Fibroblast of peridontal ligament (primary cell): ENCODE measurements around the gene TAGLN.

Experiments
- DNase-seq: peaks from one replicate; pipeline ENCODE4 v3.0.0-alpha.2; 2010; ENCODE audit errors: extremely low read depth

Gene TAGLN

GRCh38 chr11:117199053-117199915 lies at the start of gene TAGLN:
Gene TAGLN, plus strand, starts transcription at chr11:117199370. Its CDS starts 3,644 bp downstream, at chr11:117203014.
- DNase-seq: peak; percentile 95

DNA sequence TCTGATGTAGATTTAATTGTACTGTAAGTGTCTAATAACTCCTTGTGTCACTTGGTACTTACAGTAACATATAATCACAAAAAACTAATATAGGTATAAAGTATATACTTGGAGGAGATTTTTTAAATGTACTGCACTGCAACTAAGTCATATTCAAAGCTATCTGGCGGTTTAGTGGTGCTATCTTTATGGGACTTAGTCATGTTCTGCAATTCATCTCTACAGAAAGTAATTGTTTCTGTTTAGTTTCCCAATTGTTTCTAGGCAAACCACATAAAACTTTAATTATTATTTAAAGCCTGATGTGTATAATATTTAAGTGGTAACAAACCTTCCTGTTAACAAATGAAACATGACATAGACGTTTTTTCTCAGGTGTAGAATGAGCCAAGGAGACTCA lies 47.1 kb upstream of the TAGLN start:
- DNase-seq: no peak

DNA sequence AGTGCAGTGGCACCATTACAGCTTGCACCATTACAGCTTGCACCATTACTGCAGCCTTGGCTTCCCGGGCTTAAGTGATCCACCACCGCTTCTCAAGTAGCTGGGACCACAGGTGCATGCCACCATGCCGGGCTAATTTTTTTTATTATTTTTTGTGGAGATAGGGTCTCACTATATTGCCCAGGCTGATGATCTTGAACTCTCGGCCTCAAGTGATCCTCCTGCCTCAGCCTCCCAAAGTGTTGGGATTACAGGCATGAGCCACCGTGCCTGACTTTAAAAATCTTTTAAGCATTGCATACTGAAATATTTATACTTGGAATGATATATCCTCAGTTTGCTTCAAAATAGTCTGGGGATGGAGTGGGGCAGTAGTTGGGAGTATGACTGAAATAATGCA lies 44.7 kb upstream of the TAGLN start:
- no peak for DNase-seq

- DNase-seq: no peak
Measured at GRCh38 chr11:117157507-117157906, 41.7 kb upstream of the TAGLN start.

- DNase-seq: no peak
Measured at GRCh38 chr11:117159892-117160291, 39.3 kb upstream of the TAGLN start.

- no peak for DNase-seq
Measured at GRCh38 chr11:117160826-117161225, 38.3 kb upstream of the TAGLN start.

- DNase-seq: peak; percentile 29
Measured at GRCh38 chr11:117166491-117166890, 32.7 kb upstream of the TAGLN start.

GRCh38 chr11:117169736-117170135 lies 29.4 kb upstream of the TAGLN start:
- no peak for DNase-seq

DNA sequence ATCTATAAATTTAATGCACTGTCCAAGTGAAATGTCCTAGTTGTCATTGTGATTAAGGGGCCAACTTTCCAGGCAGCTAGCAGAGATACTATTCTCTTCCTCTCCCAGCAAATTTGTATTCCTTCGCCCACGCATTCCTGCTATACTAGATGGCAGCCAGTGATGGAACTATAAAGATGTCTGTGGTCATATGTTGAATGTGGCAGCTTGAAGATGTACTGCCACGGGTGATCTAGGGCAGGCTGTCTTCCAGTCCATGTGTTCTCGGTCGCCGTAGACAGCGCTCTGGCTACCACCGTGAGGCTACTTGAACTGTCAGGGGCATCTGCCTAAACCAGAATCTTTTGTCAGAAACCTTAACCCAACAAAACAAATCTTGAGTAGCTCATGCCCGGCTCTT lies 29.0 kb upstream of the TAGLN start:
- no peak for DNase-seq

DNA sequence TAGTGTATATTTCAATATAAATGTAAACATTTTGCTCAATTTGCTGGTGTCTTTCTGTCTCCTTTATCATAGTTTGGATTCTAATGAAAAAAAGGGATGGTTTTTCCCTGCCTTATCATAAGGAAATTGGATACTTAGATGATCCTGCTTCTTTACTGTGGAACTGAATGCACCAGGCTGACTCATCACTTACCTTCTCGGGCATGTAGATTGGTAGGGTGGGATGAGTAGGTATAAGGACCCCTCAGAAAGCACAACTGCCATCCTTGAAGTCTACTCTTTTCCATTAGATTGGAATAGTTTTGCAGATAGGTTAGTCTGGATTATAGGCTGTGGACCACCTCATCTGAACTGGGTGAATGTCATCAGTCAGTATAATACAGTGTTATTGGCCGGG lies 28.2 kb upstream of the TAGLN start:
- no peak for DNase-seq

GRCh38 chr11:117171404-117172061 lies 27.6 kb upstream of the TAGLN start:
- DNase-seq: no peak

DNA sequence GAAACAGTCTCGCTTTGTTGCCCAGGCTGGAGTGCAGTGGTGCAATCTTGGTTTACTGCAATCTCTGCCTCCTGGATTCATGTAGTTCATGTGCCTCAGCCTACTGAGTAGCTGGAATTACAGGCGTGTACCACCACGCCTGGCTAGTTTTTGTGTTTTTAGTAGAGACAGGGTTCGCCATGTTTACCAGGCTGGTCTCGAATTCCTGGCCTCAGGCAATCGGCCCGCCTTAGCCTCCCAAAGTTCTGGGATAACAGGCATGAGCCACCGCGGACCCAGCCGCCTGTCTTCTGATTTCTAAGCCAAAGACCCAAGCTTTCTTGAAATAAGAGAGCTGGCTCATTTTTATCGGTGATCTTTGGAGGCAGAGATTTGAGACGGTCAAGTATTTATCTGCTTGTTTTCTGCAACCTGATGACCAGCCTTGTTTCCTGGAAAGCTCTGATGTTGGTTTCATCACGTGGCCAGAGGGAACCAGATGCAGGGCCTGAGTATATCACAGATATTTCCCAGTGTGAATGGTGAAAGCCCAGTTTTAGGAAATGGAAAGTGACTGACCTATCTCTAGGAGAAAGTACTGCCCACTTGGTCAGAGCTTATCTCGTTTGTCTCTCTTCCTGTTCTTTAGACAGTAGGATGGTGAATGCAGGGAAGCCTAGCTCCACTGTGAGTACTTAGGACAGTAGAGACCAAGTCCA lies 26.3 kb upstream of the TAGLN start:
- DNase-seq: peak; percentile 62

DNA sequence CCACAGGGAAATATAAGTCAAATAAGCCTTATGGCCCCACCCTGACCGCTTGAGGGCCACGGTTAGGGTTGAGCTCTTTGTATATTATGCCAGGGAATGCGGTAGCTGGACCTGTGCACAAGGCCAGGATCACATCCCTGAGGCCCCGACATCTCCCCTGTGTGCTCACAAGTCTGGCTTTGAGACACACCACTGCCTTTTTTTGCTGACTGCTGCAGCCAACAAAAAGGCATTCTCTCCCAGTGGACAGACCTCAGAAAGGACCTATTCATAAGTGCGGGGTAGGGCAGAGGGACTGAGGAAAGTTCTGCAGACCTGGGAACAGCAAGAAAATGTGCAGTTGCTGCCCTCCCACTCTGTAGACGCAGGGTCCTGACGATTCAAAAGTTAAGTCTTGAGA lies 24.1 kb upstream of the TAGLN start:
- DNase-seq: no peak

DNA sequence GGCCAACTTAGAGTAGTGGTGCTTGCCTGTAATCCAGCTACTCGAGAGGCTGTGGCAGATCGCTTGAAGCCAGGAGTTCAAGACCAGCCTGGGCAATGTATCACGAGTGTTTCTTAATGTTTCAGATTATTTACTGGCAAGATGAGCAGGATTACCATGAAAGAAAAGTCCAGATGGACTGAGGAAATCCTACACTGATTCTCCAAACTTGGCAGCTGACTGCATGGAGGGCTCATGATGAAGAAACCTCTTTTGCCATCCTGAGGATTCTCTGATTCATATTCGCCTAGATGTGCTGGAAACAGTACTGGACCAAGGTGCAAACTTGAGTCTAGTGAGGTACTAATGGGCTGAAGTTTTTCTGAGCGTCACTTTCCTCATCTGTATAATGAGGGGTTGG lies 23.4 kb upstream of the TAGLN start:
- peak; percentile 55 for DNase-seq

DNA sequence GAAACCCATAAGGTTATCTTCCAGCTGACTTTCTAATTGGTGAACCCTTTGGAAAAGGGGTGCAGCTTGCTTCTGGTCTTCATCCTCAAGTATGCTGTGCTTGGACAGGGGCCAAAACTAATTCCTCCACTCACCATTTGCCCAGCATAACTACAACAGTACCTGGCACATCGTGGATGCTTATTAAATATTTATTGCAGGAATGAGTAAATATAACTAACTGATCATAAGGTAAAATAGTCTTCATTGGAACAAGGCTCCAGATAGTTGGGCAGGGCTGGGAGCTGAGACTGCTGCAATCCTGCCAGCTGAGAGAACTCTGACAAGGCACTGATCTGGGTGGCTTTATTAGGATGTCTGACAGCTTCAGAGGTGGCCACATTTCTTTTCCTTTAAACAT lies 23.0 kb upstream of the TAGLN start:
- no peak for DNase-seq

DNA sequence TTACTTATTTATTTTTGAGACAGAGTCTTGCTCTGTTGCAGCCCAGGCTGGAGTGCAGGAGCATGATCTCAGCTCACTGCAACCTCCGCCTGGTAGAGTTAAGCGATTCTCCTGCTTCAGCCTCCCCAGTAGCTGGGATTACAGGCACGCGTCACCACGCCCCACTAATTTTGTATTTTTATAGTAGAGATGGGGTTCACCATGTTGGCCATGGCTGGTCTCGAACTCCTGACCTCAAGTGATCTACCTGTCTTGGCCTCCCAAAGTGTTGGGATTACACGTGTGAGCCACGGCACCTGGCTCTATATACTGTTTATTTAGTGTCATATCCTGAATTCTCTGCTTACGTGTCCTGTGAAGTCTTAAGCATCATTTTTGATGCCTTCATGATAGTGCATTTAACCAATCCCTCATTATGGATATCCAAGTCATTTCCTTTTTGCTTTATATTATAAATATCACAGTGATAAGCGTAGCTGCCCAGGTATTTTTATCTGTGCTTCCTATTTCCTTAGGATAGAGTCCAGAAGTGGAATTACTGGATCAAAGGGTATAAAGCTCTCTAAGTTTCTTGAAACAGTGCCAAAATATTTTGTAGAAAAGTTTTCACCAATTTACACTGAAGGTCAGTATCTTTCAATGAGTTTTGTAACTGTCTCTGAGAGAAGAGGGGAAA lies 21.5 kb upstream of the TAGLN start:
- no peak for DNase-seq

DNA sequence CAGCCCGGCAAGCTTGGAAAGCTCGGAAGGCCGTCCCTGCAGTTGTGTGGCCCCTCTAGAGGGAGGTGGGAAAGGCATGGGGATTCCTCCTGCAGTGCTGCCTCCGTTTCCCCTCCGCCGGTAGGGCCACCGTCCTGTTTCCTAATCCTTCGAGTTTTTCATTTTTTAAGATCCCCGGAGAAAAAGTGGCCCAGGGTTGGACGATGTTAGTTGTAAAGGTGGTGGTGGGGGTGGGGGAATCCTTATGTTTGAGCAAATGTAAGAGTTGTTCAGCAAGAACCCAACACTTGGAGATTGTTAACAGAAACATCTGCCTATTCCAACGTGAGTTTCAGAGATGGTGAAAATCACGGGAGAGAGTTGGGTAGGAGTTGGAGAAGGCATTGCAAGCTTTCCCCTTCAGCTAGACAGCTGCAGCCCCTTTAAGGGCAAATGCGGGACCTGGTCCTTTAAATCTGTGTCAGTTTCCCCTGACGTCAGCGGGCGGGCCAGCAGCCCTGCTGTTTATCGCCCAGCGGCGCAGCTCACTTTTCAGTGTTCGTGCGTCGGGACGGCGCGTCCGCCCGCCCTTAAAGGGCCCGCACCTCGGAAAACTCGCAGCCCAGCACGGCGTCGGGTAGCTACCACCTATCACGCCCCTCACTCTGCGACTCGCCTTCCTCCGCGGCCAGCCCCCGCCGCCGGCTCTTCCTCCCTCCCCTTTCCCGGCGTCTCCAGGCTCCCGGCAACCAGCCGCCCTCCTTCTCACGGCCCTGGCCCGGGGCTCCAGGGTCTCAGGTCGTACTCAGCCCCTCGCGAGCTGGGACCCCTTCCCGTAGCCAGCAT lies 20.7 kb upstream of the TAGLN start, which contains the start of gene SIDT2:
Gene SIDT2 (plus strand): TSS at position 534 of the 825 bp plus-strand sequence. CDS start 521 bp downstream, outside the sequence.
- peak; percentile 88 for DNase-seq

DNA sequence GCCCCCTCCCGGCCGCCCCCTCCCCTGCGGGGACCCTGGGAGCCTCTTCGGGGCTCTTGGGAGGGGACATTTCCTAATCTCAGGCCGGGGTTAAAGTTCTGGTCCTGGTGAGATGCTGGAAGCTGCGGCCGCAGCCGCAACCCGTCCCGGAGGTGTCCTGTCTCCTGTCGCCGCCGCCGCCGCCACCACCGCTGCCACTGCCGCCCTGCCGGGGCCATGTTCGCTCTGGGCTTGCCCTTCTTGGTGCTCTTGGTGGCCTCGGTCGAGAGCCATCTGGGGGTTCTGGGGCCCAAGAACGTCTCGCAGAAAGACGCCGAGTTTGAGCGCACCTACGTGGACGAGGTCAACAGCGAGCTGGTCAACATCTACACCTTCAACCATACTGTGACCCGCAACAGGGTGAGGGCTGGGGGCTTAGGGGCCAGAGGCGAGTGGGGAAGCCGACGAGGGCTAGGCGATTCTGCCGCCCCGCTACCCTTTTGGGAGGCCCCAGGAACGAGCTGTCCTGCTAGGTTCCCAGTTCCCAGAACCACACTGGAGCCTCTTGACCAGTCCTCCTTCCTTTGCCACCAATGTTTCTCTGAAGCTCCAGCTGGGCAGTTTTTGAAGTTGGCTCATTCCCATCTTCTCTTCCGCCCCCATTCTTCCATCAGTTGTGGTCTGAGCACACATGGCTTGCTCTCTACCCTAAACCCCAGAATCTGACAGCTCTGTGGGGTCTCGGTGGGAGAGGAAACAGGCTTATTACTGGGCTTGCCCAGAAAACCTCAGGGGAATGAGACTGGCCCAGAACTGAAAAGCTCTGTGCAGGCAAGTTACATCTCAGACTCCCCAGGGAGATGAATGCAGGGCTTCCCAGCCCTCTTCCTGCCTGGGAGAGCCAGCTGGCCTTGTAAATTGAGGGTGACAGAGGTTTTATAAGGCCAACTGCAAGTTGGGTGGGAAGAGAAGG lies 19.8 kb upstream of the TAGLN start:
- DNase-seq: peak; percentile 57

- peak; percentile 75 for DNase-seq
Measured at GRCh38 chr11:117180020-117180419, 19.1 kb upstream of the TAGLN start.
